HT1080 (cell line): ENCODE results near the gene LAMC3. TPM values are rescaled to one million over a fixed set of nuclear protein-coding genes. Genes with fewer than 3 reads are reported as not detected.

Experiments used
- DNase-seq: peaks from one replicate; pipeline ENCODE4 v3.0.0-alpha.2; 2015; ENCODE audit warnings: low read depth
- total RNA-seq: library from RNA; depleted of rRNA; stranded (reverse); fragments of >200 nt; shearing (Covaris generic); gene quantifications from 2 replicates; pipeline ENCODE4 v1.2.3, GENCODE V29; 2014

Gene LAMC3
- total RNA-seq, 1 experiment from 2014 or later = 0.29 TPM

GRCh38 chr9:131072107-131072870, 63.3 kb downstream of the LAMC3 start:
- DNase-seq = no peak

GRCh38 chr9:131072871-131073237, 63.9 kb downstream of the LAMC3 start:
- no peak for DNase-seq

GRCh38 chr9:131076347-131077195, 67.6 kb downstream of the LAMC3 start:
- DNase-seq = no peak

- no peak for DNase-seq
Measured at GRCh38 chr9:131078427-131079366, 69.7 kb downstream of the LAMC3 start.

GRCh38 chr9:131080589-131080988, 71.6 kb downstream of the LAMC3 start:
- DNase-seq = no peak

- DNase-seq = no peak
Measured at GRCh38 chr9:131081868-131082267, 72.9 kb downstream of the LAMC3 start.

GRCh38 chr9:131082774-131083512, 74.0 kb downstream of the LAMC3 start:
- no peak for DNase-seq

- no peak for DNase-seq
Measured at GRCh38 chr9:131084661-131085369, 75.8 kb downstream of the LAMC3 start.

- DNase-seq = no peak
Measured at GRCh38 chr9:131085370-131086122, 76.6 kb downstream of the LAMC3 start.

GRCh38 chr9:131087354-131087893, 78.5 kb downstream of the LAMC3 start:
- DNase-seq = no peak

GRCh38 chr9:131090025-131090787, 81.2 kb downstream of the LAMC3 start:
- DNase-seq = no peak

GRCh38 chr9:131091352-131091992, 82.5 kb downstream of the LAMC3 start:
- DNase-seq = no peak

- no peak for DNase-seq
Measured at GRCh38 chr9:131092030-131092429, 83.1 kb downstream of the LAMC3 start.

GRCh38 chr9:131092548-131093440, 83.8 kb downstream of the LAMC3 start:
- no peak for DNase-seq

GRCh38 chr9:131094015-131094414, 85.0 kb downstream of the LAMC3 start:
- no peak for DNase-seq

GRCh38 chr9:131094622-131095021, 85.6 kb downstream of the LAMC3 start:
- DNase-seq = peak; percentile 27
